ENCODE results near the gene ALKBH6.

GRCh38 chr19:36013280-36014011 lies 567 bp downstream of the ALKBH6 start:
- TF ChIP-seq EP300 (IDR thresholded peaks at IDR 0.05; ENCODE audit: low read depth), result no peak
- TF ChIP-seq CTCF (IDR thresholded peaks at IDR 0.05), result no peak
- no peak for TF ChIP-seq POLR2A (IDR thresholded peaks at IDR 0.05)
- TF ChIP-seq POLR2AphosphoS5 (IDR thresholded peaks at IDR 0.05), result no peak

All from transverse colon (tissue), 4 donors.